WTC11 (cell line): ENCODE results near the gene PTPRC. TPM values are rescaled to one million over a fixed set of nuclear protein-coding genes. Genes with fewer than 3 reads are reported as not detected.

Experiments
- ATAC-seq: fragments of 200-7000 bp; cut with Tn5 transposase; 2 replicates; pipeline ENCODE4 v1.10.0; 2021; ENCODE audit warnings: mild to moderate bottlenecking, moderate library complexity
- CTCF ChIA-PET: fragments of 300-600 bp; sonication (Branson Sonifier 250); formaldehyde crosslinking; loops from one replicate; lab custom pipeline; 2021; ENCODE audit warnings: antibody characterized with exemption; lab: Charles Lee
- POLR2A ChIA-PET: fragments of 350-600 bp; sonication (Branson Sonifier 250); formaldehyde crosslinking; loops from one replicate; lab custom pipeline; 2021; ENCODE audit warnings: antibody characterized with exemption; lab: Charles Lee
- DNase-seq: peaks from one replicate; pipeline ENCODE4 v3.0.0; 2021; ENCODE audit warnings: low spot score
- H3K27ac Mint-ChIP-seq: 2 replicates; pipeline ENCODE4 v1.8.0; 2021; ENCODE audit warnings: mixed read lengths
- H3K27me3 Mint-ChIP-seq: 2 replicates; pipeline ENCODE4 v1.8.0; 2021; ENCODE audit warnings: low read depth, mild to moderate bottlenecking, moderate library complexity, mixed read lengths
- H3K36me3 Mint-ChIP-seq: 2 replicates; pipeline ENCODE4 v1.8.0; 2021; ENCODE audit warnings: mixed read lengths
- H3K4me1 Mint-ChIP-seq: 2 replicates; pipeline ENCODE4 v1.8.0; 2022; ENCODE audit warnings: mixed read lengths
- H3K4me3 Mint-ChIP-seq: 2 replicates; pipeline ENCODE4 v1.8.0; 2021; ENCODE audit warnings: mild to moderate bottlenecking, moderate library complexity, mixed read lengths
- H3K9me3 Mint-ChIP-seq: 2 replicates; pipeline ENCODE4 v1.8.0; 2021; ENCODE audit warnings: mixed read lengths
- JUN ChIP-seq: sonication (generic); formaldehyde crosslinking; IDR thresholded peaks from 2 replicates; pipeline ENCODE4 v1.8.0; 2023; ENCODE audit warnings: mild to moderate bottlenecking, missing genetic modification reagents
- MYBL2 ChIP-seq: sonication (generic); formaldehyde crosslinking; IDR thresholded peaks from 2 replicates; pipeline ENCODE4 v1.8.1; 2023; ENCODE audit warnings: mild to moderate bottlenecking, moderate library complexity, missing genetic modification reagents
- NR2C2 ChIP-seq: sonication (generic); formaldehyde crosslinking; IDR thresholded peaks from 2 replicates; pipeline ENCODE4 v1.8.0; 2022; ENCODE audit warnings: mild to moderate bottlenecking, missing genetic modification reagents
- OVOL2 ChIP-seq: fragments of 250-450 bp; sonication (Bioruptor Pico); IDR thresholded peaks from 2 replicates; pipeline ENCODE4 v1.9.0; 2021; ENCODE audit warnings: mild to moderate bottlenecking, borderline replicate concordance
- SMAD3 ChIP-seq: sonication (generic); formaldehyde crosslinking; IDR thresholded peaks from 2 replicates; pipeline ENCODE4 v1.8.0; 2022; ENCODE audit warnings: missing genetic modification reagents, mild to moderate bottlenecking, borderline replicate concordance
- TCF7 ChIP-seq: sonication (generic); formaldehyde crosslinking; IDR thresholded peaks from 2 replicates; pipeline ENCODE4 v1.8.0; 2022; ENCODE audit warnings: mild to moderate bottlenecking, low read depth, missing genetic modification reagents, moderate library complexity
- TEAD1 ChIP-seq: sonication (generic); formaldehyde crosslinking; IDR thresholded peaks from 2 replicates; pipeline ENCODE4 v1.8.0; 2022; ENCODE audit warnings: mild to moderate bottlenecking, missing genetic modification reagents
- TEAD4 ChIP-seq: sonication (generic); formaldehyde crosslinking; IDR thresholded peaks from 2 replicates; pipeline ENCODE4 v1.8.0; 2022; ENCODE audit warnings: mild to moderate bottlenecking, missing genetic modification reagents
- TP53 ChIP-seq: sonication (generic); formaldehyde crosslinking; IDR thresholded peaks from 2 replicates; pipeline ENCODE4 v1.8.1; 2023; ENCODE audit warnings: mild to moderate bottlenecking, missing genetic modification reagents
- ZNF138 ChIP-seq: sonication (generic); formaldehyde crosslinking; conservative IDR thresholded peaks from 2 replicates; pipeline ENCODE4 v1.8.1; 2022; ENCODE audit warnings: mild to moderate bottlenecking, moderate library complexity, missing genetic modification reagents
- ZNF423 ChIP-seq: fragments of 250-450 bp; sonication (Bioruptor Pico); IDR thresholded peaks from 2 replicates; pipeline ENCODE4 v2.1.2; 2022; ENCODE audit warnings: mild to moderate bottlenecking, moderate library complexity
- ZNF671 ChIP-seq: fragments of 250-450 bp; sonication (Bioruptor Pico); IDR thresholded peaks from 2 replicates; pipeline ENCODE4 v1.8.0; 2021; ENCODE audit warnings: mild to moderate bottlenecking
- total RNA-seq: library from RNA; stranded (reverse); gene quantifications from 3 replicates; pipeline ENCODE4 v1.2.3, GENCODE V29; 2021
- TF ChIP-seq, protein P1 (sequence below): fragments of 250-450 bp; sonication (Bioruptor Pico); IDR thresholded peaks from 2 replicates; pipeline ENCODE4 v1.9.0; 2021; ENCODE audit warnings: mild to moderate bottlenecking, borderline replicate concordance
- TF ChIP-seq, protein P2 (sequence below): fragments of 250-450 bp; sonication (Bioruptor Pico); IDR thresholded peaks from 2 replicates; pipeline ENCODE4 v1.9.0; 2021; ENCODE audit warnings: moderate library complexity, mild to moderate bottlenecking, inconsistent platforms, borderline replicate concordance
- TF ChIP-seq, protein P3 (sequence below): fragments of 250-450 bp; sonication (Bioruptor Pico); conservative IDR thresholded peaks from 2 replicates; pipeline ENCODE4 v1.9.0; 2021; ENCODE audit warnings: mild to moderate bottlenecking
- TF ChIP-seq, protein P4 (sequence below): sonication (generic); formaldehyde crosslinking; IDR thresholded peaks from 2 replicates; pipeline ENCODE4 v1.8.1; 2023; ENCODE audit warnings: mild to moderate bottlenecking, missing genetic modification reagents, moderate library complexity
- TF ChIP-seq, protein P5 (sequence below): sonication (generic); formaldehyde crosslinking; IDR thresholded peaks from 2 replicates; pipeline ENCODE4 v1.8.0; 2023; ENCODE audit warnings: mild to moderate bottlenecking, missing genetic modification reagents
- TF ChIP-seq, protein P6 (sequence below): fragments of 250-450 bp; sonication (Bioruptor Pico); IDR thresholded peaks from 2 replicates; pipeline ENCODE4 v2.1.2; 2022; ENCODE audit warnings: mild to moderate bottlenecking, moderate library complexity
- TF ChIP-seq, protein P7 (sequence below): sonication (generic); formaldehyde crosslinking; IDR thresholded peaks from 2 replicates; pipeline ENCODE4 v1.8.1; 2023; ENCODE audit warnings: mild to moderate bottlenecking, missing genetic modification reagents

The PTPRC gene
- total RNA-seq, 1 experiment from 2014 or later = 1.4 TPM

DNA sequence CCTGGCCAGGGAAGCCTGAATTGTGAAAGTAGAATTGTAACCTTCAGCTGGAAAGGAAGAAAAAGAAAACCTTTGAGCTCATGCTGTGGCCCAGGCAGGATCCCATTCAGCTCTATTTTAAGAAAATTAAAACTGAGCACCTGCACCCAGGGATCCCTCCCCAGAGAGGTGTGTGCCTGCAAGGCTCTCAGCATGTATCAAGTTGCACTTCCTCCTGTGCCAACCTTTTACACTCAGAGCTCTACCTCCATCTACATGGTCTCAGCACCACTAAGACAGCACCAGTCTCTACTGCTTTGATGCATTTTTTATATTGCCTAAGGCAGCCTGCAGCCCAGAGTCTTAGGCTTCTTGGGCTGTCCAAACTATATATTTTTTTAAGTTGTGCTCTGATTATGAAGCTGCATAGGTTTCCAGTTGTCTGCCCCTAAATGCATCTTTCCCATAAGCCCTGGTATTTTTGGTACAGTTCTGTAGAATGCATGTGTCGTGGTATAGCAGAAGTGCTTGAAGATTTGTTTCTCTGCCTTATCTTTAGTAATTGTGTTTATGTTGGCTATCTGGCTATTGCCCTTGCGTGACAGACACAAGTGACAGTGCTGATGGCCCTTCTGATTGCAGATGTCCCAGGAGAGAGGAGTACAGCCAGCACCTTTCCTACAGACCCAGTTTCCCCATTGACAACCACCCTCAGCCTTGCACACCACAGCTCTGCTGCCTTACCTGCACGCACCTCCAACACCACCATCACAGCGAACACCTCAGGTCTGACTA lies 63.1 kb downstream of the PTPRC start (continued):
- TF ChIP-seq ZNF671 (CRISPR knock-in tag) = no peak
- TF ChIP-seq JUN (CRISPR knock-in tag) = no peak
- TF ChIP-seq, protein P1, sequence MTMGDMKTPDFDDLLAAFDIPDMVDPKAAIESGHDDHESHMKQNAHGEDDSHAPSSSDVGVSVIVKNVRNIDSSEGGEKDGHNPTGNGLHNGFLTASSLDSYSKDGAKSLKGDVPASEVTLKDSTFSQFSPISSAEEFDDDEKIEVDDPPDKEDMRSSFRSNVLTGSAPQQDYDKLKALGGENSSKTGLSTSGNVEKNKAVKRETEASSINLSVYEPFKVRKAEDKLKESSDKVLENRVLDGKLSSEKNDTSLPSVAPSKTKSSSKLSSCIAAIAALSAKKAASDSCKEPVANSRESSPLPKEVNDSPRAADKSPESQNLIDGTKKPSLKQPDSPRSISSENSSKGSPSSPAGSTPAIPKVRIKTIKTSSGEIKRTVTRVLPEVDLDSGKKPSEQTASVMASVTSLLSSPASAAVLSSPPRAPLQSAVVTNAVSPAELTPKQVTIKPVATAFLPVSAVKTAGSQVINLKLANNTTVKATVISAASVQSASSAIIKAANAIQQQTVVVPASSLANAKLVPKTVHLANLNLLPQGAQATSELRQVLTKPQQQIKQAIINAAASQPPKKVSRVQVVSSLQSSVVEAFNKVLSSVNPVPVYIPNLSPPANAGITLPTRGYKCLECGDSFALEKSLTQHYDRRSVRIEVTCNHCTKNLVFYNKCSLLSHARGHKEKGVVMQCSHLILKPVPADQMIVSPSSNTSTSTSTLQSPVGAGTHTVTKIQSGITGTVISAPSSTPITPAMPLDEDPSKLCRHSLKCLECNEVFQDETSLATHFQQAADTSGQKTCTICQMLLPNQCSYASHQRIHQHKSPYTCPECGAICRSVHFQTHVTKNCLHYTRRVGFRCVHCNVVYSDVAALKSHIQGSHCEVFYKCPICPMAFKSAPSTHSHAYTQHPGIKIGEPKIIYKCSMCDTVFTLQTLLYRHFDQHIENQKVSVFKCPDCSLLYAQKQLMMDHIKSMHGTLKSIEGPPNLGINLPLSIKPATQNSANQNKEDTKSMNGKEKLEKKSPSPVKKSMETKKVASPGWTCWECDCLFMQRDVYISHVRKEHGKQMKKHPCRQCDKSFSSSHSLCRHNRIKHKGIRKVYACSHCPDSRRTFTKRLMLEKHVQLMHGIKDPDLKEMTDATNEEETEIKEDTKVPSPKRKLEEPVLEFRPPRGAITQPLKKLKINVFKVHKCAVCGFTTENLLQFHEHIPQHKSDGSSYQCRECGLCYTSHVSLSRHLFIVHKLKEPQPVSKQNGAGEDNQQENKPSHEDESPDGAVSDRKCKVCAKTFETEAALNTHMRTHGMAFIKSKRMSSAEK (CRISPR knock-in tag) = no peak
- TF ChIP-seq, protein P2, sequence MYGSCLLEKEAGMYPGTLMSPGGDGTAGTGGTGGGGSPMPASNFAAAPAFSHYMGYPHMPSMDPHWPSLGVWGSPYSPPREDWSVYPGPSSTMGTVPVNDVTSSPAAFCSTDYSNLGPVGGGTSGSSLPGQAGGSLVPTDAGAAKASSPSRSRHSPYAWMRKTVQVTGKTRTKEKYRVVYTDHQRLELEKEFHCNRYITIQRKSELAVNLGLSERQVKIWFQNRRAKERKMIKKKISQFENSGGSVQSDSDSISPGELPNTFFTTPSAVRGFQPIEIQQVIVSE (CRISPR knock-in tag) = no peak
- TF ChIP-seq TP53 (CRISPR knock-in tag) = no peak
- no peak for TF ChIP-seq TCF7
- TF ChIP-seq NR2C2 (CRISPR knock-in tag) = no peak
- TF ChIP-seq TEAD4 (CRISPR knock-in tag) = no peak
- TF ChIP-seq ZNF423 (CRISPR knock-in tag) = peak; percentile 92

DNA sequence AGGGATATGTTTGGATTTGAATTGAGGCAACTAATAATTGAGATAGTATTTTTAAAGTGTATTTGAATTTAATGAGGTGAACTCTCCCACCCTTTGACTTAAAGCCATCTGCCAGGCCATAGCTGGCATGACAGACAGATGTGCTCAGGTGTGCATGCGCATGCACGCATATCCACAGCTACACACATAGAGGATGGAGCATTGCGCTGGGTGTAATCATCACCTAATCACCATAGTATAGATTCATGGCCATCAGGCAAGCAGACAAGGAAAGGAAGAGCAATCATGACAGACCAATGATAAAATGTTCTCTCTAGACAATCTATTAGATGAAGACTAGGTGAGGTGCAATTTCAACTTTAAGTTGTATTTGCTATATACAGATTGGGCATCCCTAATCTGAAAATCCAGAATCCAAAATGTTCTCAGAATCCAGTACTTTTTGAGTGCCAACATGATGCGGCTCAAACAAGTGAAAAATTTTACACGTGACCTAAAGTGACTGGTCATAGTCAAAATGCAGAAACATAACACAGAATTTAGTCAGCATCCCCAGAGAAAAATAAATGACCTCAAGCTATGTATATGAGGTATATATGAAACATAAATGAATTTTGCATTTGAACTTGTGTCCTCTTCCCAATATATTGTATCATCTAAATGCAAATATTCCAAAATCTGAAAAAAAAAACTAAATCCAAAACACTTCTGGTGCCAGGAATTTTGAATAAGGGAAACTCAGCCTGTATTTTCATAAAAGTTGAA lies 70.1 kb downstream of the PTPRC start:
- Mint-ChIP-seq H3K27me3 (no peaks in the 10 kb centered on the region), H3K4me1 (peaks cover 18% of the 10 kb centered on the region), H3K27ac (no peak overlapping the region), H3K36me3 (no peaks in the 10 kb centered on the region), H3K4me3 (no peak overlapping the region), H3K9me3 (no peaks in the 10 kb centered on the region)
- ATAC-seq (no peak), DNase-seq (no peak)
- POLR2A ChIA-PET = no interaction called here
- CTCF ChIA-PET = interaction anchor here (1.0 kb wide), 1 partner anchor 10 kb away, joined by 3 read pairs; no protein-coding TSS in a partner anchor
- no peak for TF ChIP-seq OVOL2 (CRISPR knock-in tag)
- TF ChIP-seq, protein P3, sequence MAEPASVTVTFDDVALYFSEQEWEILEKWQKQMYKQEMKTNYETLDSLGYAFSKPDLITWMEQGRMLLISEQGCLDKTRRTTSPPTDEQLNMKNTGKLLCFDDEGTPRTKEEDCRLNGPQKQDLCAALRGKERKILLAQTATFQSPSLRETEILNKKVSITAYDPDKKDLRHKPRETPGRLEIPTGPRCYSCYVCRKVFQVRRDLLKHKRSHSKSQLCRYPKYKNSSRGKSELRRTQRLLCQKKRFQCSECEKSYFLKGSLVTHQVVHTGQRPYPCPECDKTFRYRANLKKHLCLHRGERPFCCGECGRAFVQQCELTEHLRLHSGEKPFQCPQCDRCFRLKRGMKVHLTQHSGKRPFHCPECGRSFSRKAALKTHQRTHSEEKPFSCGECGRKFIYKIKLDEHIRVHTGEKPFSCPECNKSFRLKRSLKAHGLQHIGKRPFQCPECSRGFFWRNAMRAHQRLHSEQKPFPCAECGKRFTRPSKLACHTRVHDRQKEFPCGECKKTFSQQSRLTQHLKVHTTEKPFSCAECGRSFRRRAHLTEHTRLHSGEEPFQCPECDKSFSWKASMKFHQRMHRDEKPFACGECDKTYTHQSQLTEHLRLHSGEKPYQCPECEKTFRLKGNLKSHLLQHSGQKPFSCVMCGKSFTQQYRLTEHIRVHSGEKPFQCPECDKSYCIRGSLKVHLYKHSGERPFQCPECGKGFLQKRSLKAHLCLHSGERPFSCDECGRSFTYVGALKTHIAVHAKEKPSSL = no peak
- TF ChIP-seq, protein P4, sequence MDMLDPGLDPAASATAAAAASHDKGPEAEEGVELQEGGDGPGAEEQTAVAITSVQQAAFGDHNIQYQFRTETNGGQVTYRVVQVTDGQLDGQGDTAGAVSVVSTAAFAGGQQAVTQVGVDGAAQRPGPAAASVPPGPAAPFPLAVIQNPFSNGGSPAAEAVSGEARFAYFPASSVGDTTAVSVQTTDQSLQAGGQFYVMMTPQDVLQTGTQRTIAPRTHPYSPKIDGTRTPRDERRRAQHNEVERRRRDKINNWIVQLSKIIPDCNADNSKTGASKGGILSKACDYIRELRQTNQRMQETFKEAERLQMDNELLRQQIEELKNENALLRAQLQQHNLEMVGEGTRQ (CRISPR knock-in tag) = no peak
- TF ChIP-seq, protein P5, sequence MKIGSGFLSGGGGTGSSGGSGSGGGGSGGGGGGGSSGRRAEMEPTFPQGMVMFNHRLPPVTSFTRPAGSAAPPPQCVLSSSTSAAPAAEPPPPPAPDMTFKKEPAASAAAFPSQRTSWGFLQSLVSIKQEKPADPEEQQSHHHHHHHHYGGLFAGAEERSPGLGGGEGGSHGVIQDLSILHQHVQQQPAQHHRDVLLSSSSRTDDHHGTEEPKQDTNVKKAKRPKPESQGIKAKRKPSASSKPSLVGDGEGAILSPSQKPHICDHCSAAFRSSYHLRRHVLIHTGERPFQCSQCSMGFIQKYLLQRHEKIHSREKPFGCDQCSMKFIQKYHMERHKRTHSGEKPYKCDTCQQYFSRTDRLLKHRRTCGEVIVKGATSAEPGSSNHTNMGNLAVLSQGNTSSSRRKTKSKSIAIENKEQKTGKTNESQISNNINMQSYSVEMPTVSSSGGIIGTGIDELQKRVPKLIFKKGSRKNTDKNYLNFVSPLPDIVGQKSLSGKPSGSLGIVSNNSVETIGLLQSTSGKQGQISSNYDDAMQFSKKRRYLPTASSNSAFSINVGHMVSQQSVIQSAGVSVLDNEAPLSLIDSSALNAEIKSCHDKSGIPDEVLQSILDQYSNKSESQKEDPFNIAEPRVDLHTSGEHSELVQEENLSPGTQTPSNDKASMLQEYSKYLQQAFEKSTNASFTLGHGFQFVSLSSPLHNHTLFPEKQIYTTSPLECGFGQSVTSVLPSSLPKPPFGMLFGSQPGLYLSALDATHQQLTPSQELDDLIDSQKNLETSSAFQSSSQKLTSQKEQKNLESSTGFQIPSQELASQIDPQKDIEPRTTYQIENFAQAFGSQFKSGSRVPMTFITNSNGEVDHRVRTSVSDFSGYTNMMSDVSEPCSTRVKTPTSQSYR (CRISPR knock-in tag) = no peak
- TF ChIP-seq, protein P2 (CRISPR knock-in tag) = no peak
- no peak for TF ChIP-seq ZNF138 (CRISPR knock-in tag)
- no peak for TF ChIP-seq TEAD1 (CRISPR knock-in tag)
- no peak for TF ChIP-seq MYBL2 (CRISPR knock-in tag)
- TF ChIP-seq SMAD3 (CRISPR knock-in tag) = no peak
- TF ChIP-seq, protein P6, sequence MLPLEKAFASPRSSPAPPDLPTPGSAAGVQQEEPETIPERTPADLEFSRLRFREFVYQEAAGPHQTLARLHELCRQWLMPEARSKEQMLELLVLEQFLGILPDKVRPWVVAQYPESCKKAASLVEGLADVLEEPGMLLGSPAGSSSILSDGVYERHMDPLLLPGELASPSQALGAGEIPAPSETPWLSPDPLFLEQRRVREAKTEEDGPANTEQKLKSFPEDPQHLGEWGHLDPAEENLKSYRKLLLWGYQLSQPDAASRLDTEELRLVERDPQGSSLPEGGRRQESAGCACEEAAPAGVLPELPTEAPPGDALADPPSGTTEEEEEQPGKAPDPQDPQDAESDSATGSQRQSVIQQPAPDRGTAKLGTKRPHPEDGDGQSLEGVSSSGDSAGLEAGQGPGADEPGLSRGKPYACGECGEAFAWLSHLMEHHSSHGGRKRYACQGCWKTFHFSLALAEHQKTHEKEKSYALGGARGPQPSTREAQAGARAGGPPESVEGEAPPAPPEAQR (CRISPR knock-in tag) = no peak
- TF ChIP-seq, protein P7, sequence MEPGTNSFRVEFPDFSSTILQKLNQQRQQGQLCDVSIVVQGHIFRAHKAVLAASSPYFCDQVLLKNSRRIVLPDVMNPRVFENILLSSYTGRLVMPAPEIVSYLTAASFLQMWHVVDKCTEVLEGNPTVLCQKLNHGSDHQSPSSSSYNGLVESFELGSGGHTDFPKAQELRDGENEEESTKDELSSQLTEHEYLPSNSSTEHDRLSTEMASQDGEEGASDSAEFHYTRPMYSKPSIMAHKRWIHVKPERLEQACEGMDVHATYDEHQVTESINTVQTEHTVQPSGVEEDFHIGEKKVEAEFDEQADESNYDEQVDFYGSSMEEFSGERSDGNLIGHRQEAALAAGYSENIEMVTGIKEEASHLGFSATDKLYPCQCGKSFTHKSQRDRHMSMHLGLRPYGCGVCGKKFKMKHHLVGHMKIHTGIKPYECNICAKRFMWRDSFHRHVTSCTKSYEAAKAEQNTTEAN (CRISPR knock-in tag) = no peak
- no peak for TF ChIP-seq ZNF671 (CRISPR knock-in tag)
